Subcutaneous abdominal adipose tissue (tissue), 5 donors: Measurements from ENCODE around the gene CAV1.

ENCODE experiments used
- H3K27ac ChIP-seq: one replicate; pipeline ENCODE4 v1.7.0; 2013; ENCODE audit warnings: low read depth, mild to moderate bottlenecking, inconsistent platforms, low read length, moderate library complexity
- H3K27me3 ChIP-seq, 5 donors: one replicate each; pipeline ENCODE4 v1.7.0; 2013; ENCODE audit warnings: low read length in 5 of 5, inconsistent platforms in 1 of 5; ENCODE audit not compliant: control insufficient read depth in 5 of 5, insufficient read depth in 4 of 5
- H3K36me3 ChIP-seq, 5 donors: one replicate each; pipeline ENCODE4 v1.7.0; 2013; ENCODE audit warnings: low read length in 5 of 5; ENCODE audit not compliant: control insufficient read depth in 5 of 5, insufficient read depth in 5 of 5
- H3K4me1 ChIP-seq, 5 donors: one replicate each; pipeline ENCODE4 v1.7.0; 2013; ENCODE audit warnings: low read length in 5 of 5, mild to moderate bottlenecking in 3 of 5, moderate library complexity in 1 of 5; ENCODE audit not compliant: control insufficient read depth in 5 of 5, insufficient read depth in 5 of 5
- H3K4me3 ChIP-seq, 5 donors: one replicate each; pipeline ENCODE4 v1.7.0; 2013; ENCODE audit warnings: low read length in 5 of 5, low read depth in 1 of 5
- H3K9ac ChIP-seq, 5 donors: one replicate each; pipeline ENCODE4 v1.7.0; 2013; ENCODE audit warnings: low read length in 5 of 5, mild to moderate bottlenecking in 4 of 5, moderate library complexity in 3 of 5
- H3K9me3 ChIP-seq, 5 donors: one replicate each; pipeline ENCODE4 v1.7.0; 2013; ENCODE audit warnings: low read length in 5 of 5; ENCODE audit not compliant: control insufficient read depth in 5 of 5
- donor health status: healthy.
- donor health status: healthy.
- donor health status: healthy.
- donor health status: healthy.
- donor health status: healthy.

CAV1 gene

GRCh38 chr7:116541951-116542350, 17.1 kb downstream of the CAV1 start:
- H3K4me1 ChIP-seq: peaks cover 0 to 81% (median 69%) of the 10 kb centered on the region in 5 donors
- peak overlapping the region; percentile 84 for H3K27ac ChIP-seq
- no peaks in the 10 kb centered on the region for H3K9me3 ChIP-seq
- no peaks in the 10 kb centered on the region for H3K27me3 ChIP-seq
- H3K36me3 ChIP-seq: peaks cover 18 to 64% (median 31%) of the 10 kb centered on the region in 5 donors
- peak overlapping the region in 1 of 5 donors; percentile 48 for H3K9ac ChIP-seq
- H3K4me3 ChIP-seq: no peak overlapping the region

DNA sequence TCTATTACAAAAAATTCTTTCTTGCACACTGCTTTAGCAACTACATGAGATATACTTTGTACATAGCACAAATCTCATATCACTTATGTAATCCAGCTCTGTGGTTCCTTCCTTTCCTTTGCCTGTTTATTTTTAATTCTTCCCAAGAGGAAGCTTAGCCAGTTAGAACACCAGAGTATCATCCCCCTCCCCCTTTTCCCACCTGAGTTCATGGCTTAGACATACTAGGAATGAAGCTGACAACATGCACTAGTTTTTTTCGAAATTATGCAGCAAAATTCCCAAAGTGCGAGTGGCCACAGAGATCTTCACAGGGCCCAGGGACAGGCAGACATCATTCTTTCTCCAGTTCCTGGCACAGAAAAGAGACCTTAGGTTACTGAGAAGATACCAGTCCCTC, 17.8 kb downstream of the CAV1 start:
- Histone ChIP-seq H3K36me3 (peaks cover 18 to 63% (median 27%) of the 10 kb centered on the region in 5 donors), H3K4me1 (peaks cover 0 to 81% (median 65%) of the 10 kb centered on the region in 5 donors), H3K9ac (peak overlapping the region in 2 of 5 donors; percentile 11 to 48), H3K9me3 (no peaks in the 10 kb centered on the region), H3K27me3 (no peaks in the 10 kb centered on the region), H3K4me3 (no peak overlapping the region), H3K27ac (peak overlapping the region; percentile 84)

DNA sequence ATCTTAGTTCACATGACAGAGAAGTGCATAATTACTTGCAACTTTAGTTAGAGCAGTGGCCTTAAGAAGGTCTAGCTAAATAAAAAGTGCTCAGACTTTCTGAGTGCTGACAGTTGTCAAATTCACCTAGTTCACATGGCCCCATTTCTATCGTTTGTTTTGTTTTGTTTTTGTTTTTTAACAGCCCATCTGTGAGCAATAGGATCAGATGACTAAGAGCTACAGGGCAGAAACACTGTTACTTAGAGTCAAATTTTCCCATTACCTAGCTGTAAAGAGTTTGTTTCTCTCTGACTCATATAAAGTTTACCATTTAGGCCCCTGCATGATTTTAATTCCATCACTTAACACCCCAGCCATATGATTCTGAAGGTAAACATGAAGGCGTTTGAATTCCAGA, 18.8 kb downstream of the CAV1 start:
- Histone ChIP-seq H3K9ac (no peak overlapping the region), H3K4me1 (peaks cover 1 to 85% (median 69%) of the 10 kb centered on the region in 5 donors), H3K4me3 (no peak overlapping the region), H3K9me3 (no peaks in the 10 kb centered on the region), H3K27ac (peak overlapping the region; percentile 84), H3K36me3 (peaks cover 16 to 66% (median 33%) of the 10 kb centered on the region in 5 donors), H3K27me3 (no peaks in the 10 kb centered on the region)

GRCh38 chr7:116544487-116544886, 19.7 kb downstream of the CAV1 start:
- H3K4me1 ChIP-seq: peaks cover 1 to 85% (median 69%) of the 10 kb centered on the region in 5 donors
- H3K4me3 ChIP-seq: no peak overlapping the region
- peaks cover 19 to 65% (median 33%) of the 10 kb centered on the region in 5 donors for H3K36me3 ChIP-seq
- H3K27ac ChIP-seq: peak overlapping the region; percentile 84
- peak overlapping the region in 1 of 5 donors; percentile 54 for H3K9ac ChIP-seq
- H3K9me3 ChIP-seq: no peaks in the 10 kb centered on the region
- H3K27me3 ChIP-seq: no peaks in the 10 kb centered on the region

- Histone ChIP-seq H3K9ac (no peak overlapping the region), H3K4me3 (no peak overlapping the region), H3K27ac (peak overlapping the region; percentile 84), H3K36me3 (peaks cover 19 to 63% (median 33%) of the 10 kb centered on the region in 5 donors), H3K9me3 (no peaks in the 10 kb centered on the region), H3K27me3 (no peaks in the 10 kb centered on the region), H3K4me1 (peaks cover 1 to 85% (median 72%) of the 10 kb centered on the region in 5 donors)
Measured at GRCh38 chr7:116545411-116545993, 20.7 kb downstream of the CAV1 start.

- H3K9ac ChIP-seq: no peak overlapping the region
- H3K9me3 ChIP-seq: no peaks in the 10 kb centered on the region
- no peaks in the 10 kb centered on the region for H3K27me3 ChIP-seq
- peak overlapping the region; percentile 84 for H3K27ac ChIP-seq
- H3K4me3 ChIP-seq: no peak overlapping the region
- peaks cover 19 to 62% (median 34%) of the 10 kb centered on the region in 5 donors for H3K36me3 ChIP-seq
- H3K4me1 ChIP-seq: peaks cover 1 to 85% (median 70%) of the 10 kb centered on the region in 5 donors
Measured at GRCh38 chr7:116546054-116546453, 21.2 kb downstream of the CAV1 start.

- Histone ChIP-seq H3K27ac (peak overlapping the region; percentile 84), H3K4me1 (peaks cover 1 to 85% (median 70%) of the 10 kb centered on the region in 5 donors)
Measured at GRCh38 chr7:116546916-116547315, 22.1 kb downstream of the CAV1 start.

DNA sequence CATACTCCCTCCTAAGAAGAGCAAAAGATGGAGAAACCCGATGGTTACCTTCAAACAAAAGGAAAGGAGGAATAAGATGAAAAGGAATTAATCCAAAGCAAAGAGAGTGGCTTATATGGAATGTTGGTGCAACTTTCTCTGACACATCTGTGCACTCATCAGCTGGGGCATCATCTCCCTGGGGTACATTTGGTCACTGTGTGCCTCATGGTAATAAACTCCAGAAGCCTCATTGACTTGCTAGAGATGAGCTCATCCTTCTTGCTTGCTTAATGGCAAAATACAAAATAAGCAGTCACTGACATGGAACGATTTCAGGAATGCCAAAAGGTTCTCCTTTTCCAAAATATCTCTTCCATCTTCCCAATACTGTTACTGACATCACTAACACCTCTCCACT, 22.5 kb downstream of the CAV1 start:
- no peak overlapping the region for H3K9ac ChIP-seq
- no peaks in the 10 kb centered on the region for H3K9me3 ChIP-seq
- H3K4me1 ChIP-seq: peaks cover 1 to 86% (median 70%) of the 10 kb centered on the region in 5 donors
- peaks cover 24 to 60% (median 29%) of the 10 kb centered on the region in 5 donors for H3K36me3 ChIP-seq
- H3K4me3 ChIP-seq: no peak overlapping the region
- peak overlapping the region; percentile 84 for H3K27ac ChIP-seq
- H3K27me3 ChIP-seq: no peaks in the 10 kb centered on the region

More at GRCh38 chr7:116546916-116547315, 22.1 kb downstream of the CAV1 start:
- H3K4me3 ChIP-seq: no peak overlapping the region
- peaks cover 19 to 62% (median 31%) of the 10 kb centered on the region in 5 donors for H3K36me3 ChIP-seq
- H3K9ac ChIP-seq: no peak overlapping the region
- no peaks in the 10 kb centered on the region for H3K9me3 ChIP-seq
- H3K27me3 ChIP-seq: no peaks in the 10 kb centered on the region

GRCh38 chr7:116548506-116548905, 23.7 kb downstream of the CAV1 start:
- Histone ChIP-seq H3K9me3 (no peaks in the 10 kb centered on the region), H3K4me3 (no peak overlapping the region), H3K4me1 (peaks cover 3 to 87% (median 67%) of the 10 kb centered on the region in 5 donors), H3K36me3 (peaks cover 26 to 65% (median 32%) of the 10 kb centered on the region in 5 donors), H3K27ac (peak overlapping the region; percentile 84), H3K27me3 (no peaks in the 10 kb centered on the region), H3K9ac (no peak overlapping the region)

DNA sequence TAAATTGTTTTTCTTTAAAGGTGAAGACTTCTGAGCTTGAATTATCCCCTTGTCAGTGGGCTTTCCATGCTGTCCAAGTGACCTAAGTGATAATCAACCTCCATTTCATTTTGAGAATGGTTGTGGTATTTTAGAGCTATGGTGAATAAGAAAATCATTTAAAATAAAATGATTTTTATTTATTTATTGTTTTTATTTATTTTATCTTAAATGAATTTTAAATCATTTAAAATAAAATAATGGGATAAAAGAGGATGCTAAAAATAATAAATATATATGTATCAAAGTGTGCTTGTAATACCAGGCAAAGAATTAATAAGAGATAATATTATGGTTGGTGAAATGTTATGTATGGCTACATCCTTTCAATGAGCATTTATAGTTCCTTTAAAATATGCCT, 24.5 kb downstream of the CAV1 start:
- Histone ChIP-seq H3K27ac (peak overlapping the region; percentile 84), H3K27me3 (no peaks in the 10 kb centered on the region), H3K36me3 (peaks cover 24 to 70% (median 31%) of the 10 kb centered on the region in 5 donors), H3K4me3 (no peak overlapping the region), H3K9ac (peak overlapping the region in 1 of 5 donors; percentile 2), H3K4me1 (peaks cover 10 to 91% (median 75%) of the 10 kb centered on the region in 5 donors), H3K9me3 (no peaks in the 10 kb centered on the region)
